Activated naive CD8-positive, alpha-beta T cell treated with anti-CD3 and anti-CD28 coated beads, Interleukin-2, amount 50 U/mL, for 24 hours (primary cell): ENCODE results near the gene CSRP1.
"Not testable (repeated sequence)": the region's sequence is repeated elsewhere in the genome, so short reads cannot be mapped to it uniquely, and the experiment has no call there.

ENCODE experiments used
- ATAC-seq: fragments of 150-1000 bp; cut with Tn5 transposase; one replicate; pipeline ENCODE4 v1.10.0; 2021
- DNase-seq: peaks from one replicate; pipeline ENCODE4 v3.0.0; 2021
- H3K27ac Mint-ChIP-seq: one replicate; pipeline ENCODE4 v1.8.0; 2021; ENCODE audit warnings: mild to moderate bottlenecking, mixed read lengths
- H3K27me3 Mint-ChIP-seq: one replicate; pipeline ENCODE4 v1.8.0; 2021; ENCODE audit warnings: mixed read lengths
- H3K36me3 Mint-ChIP-seq: one replicate; pipeline ENCODE4 v1.8.0; 2021; ENCODE audit warnings: low read depth, mixed read lengths
- H3K4me1 Mint-ChIP-seq: one replicate; pipeline ENCODE4 v1.8.0; 2021; ENCODE audit warnings: mixed read lengths
- H3K4me3 Mint-ChIP-seq: one replicate; pipeline ENCODE4 v1.8.0; 2021; ENCODE audit warnings: mild to moderate bottlenecking, moderate library complexity, mixed read lengths
- H3K9me3 Mint-ChIP-seq: one replicate; pipeline ENCODE4 v1.8.0; 2021; ENCODE audit warnings: mixed read lengths

Gene CSRP1

GRCh38 chr1:201506557-201507359 lies at the start of gene CSRP1:
Gene CSRP1 (minus strand): TSS chr1:201507123. CDS start chr1:201496303, 10,820 bp downstream.
- Mint-ChIP-seq H3K4me3 (peak within 1 kb of the TSS; percentile 90), H3K27me3 (no peaks in the 10 kb centered on the region), H3K4me1 (peaks cover 30% of the 10 kb centered on the region), H3K36me3 (no peaks in the 10 kb centered on the region), H3K27ac (peak within 1 kb of the TSS; percentile 93), H3K9me3 (no peaks in the 10 kb centered on the region)
- peak; percentile 96 for ATAC-seq
- DNase-seq = peak; percentile 82

GRCh38 chr1:201555593-201555945 lies 48.6 kb upstream of the CSRP1 start:
- H3K36me3 Mint-ChIP-seq = no peaks in the 10 kb centered on the region
- H3K4me3 Mint-ChIP-seq = no peak overlapping the region

GRCh38 chr1:201554789-201555592 lies 48.1 kb upstream of the CSRP1 start:
- Mint-ChIP-seq H3K36me3 (no peaks in the 10 kb centered on the region), H3K4me1 (peaks cover 4% of the 10 kb centered on the region), H3K4me3 (no peak overlapping the region), H3K9me3 (no peaks in the 10 kb centered on the region), H3K27me3 (no peaks in the 10 kb centered on the region), H3K27ac (no peak overlapping the region)
- ATAC-seq (no peak), DNase-seq (no peak)

More at GRCh38 chr1:201555593-201555945, 48.6 kb upstream of the CSRP1 start:
- DNase-seq (no peak), ATAC-seq (no peak)
- Mint-ChIP-seq H3K9me3 (no peaks in the 10 kb centered on the region), H3K4me1 (peaks cover 4% of the 10 kb centered on the region), H3K27ac (no peak overlapping the region), H3K27me3 (no peaks in the 10 kb centered on the region)

GRCh38 chr1:201554190-201554600 lies 47.3 kb upstream of the CSRP1 start:
- ATAC-seq = no peak
- H3K9me3 Mint-ChIP-seq = no peaks in the 10 kb centered on the region
- H3K36me3 Mint-ChIP-seq = no peaks in the 10 kb centered on the region
- no peak for DNase-seq
- H3K4me3 Mint-ChIP-seq = no peak overlapping the region
- no peak overlapping the region for H3K27ac Mint-ChIP-seq
- H3K27me3 Mint-ChIP-seq = no peaks in the 10 kb centered on the region
- H3K4me1 Mint-ChIP-seq = peaks cover 4% of the 10 kb centered on the region

- ATAC-seq (no peak), DNase-seq (no peak)
- no peak overlapping the region for H3K27ac Mint-ChIP-seq
- no peaks in the 10 kb centered on the region for H3K36me3 Mint-ChIP-seq
- no peak overlapping the region for H3K4me3 Mint-ChIP-seq
- H3K9me3 Mint-ChIP-seq = no peaks in the 10 kb centered on the region
- H3K27me3 Mint-ChIP-seq = no peaks in the 10 kb centered on the region
- peaks cover 4% of the 10 kb centered on the region for H3K4me1 Mint-ChIP-seq
Observed at GRCh38 chr1:201553496-201554189, 46.7 kb upstream of the CSRP1 start.

DNA sequence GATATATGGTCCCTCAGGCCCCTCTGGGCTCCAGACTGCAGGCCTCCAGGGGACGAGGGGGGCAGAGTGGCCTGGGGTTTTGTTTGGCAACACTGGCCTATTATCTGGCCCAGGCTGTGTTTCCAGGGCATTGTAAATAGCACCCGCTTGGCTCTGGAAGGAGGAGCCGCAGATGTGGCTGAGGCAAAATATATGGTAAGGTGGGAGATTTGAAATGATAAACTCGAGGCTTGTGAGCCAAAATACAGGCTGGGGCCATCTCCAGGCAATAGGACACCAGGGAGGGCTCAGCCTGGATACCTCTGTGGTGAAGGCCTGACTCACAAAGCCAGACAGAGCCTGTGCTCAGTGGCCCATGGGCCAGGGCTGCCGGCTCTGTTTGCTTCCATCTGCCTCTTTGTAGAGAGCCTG lies 46.0 kb upstream of the CSRP1 start:
- H3K27me3 Mint-ChIP-seq = no peaks in the 10 kb centered on the region
- no peaks in the 10 kb centered on the region for H3K9me3 Mint-ChIP-seq
- H3K4me3 Mint-ChIP-seq = no peak overlapping the region
- ATAC-seq (no peak), DNase-seq (no peak)
- H3K27ac Mint-ChIP-seq = no peak overlapping the region
- H3K36me3 Mint-ChIP-seq = no peaks in the 10 kb centered on the region
- H3K4me1 Mint-ChIP-seq = peaks cover 4% of the 10 kb centered on the region

DNA sequence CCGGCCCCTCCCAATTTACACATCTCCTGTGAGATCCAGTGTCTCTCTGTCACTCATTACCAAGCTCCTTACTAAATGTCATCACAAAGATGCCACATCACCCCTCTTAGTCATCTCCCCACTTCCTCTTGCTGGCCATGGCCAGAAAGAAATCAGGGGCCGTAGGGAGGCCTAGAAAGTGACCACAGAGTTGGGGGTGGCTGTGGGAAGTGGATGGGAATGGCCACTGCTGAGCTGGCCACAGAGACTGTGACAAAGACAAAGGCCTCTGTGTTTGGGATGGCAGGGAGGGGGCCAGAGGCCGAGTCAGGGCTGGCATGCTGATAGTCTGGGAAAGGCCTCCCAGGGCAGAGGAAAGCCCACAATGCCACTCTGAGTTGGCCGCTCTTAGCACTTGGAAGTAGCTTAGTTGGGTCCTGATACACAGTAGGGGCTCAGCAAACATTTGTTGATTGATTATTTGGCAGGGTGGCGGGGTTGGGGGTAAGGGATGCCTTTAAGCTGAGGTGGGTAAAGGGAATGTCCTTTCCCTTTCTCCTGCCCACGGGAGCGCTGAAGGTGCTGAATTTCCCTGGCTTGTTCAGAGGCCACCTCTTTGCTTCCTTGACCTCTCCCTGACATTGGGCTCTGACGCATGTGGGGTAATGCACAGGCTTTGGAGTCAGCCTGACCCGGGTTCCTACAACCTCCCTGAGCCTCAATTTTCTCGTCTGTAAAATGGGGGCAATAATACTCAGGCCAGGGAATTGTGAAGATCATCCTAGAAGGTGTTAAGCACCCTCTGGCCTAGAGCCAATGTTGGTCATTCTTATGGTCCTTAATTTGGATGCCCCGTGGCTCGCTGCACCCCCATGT lies 45.2 kb upstream of the CSRP1 start:
- Mint-ChIP-seq H3K4me1 (peaks cover 4% of the 10 kb centered on the region), H3K9me3 (no peaks in the 10 kb centered on the region), H3K27me3 (no peaks in the 10 kb centered on the region), H3K4me3 (no peak overlapping the region), H3K36me3 (no peaks in the 10 kb centered on the region), H3K27ac (no peak overlapping the region)
- no peak for ATAC-seq
- DNase-seq = no peak

DNA sequence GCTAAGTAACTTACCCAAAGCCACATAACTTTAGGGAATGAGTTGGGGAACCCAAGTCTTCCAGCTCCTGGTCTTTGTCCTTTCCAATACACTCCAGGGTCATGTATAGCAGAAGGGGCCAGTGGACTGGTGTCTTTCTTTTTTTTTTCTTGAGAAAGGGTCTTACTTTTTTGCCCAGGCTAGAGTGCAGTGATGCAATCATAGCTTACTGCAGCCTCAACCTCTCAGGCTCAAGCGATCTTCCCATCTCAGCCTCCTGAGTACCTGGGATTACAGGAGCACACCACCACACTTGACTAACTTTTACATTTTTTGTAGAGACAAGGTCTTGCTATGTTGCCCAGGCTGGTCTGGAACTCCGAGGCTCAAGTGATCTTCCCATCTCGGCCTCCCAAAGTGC lies 44.2 kb upstream of the CSRP1 start:
- Mint-ChIP-seq H3K9me3 (no peaks in the 10 kb centered on the region), H3K27ac (no peak overlapping the region), H3K36me3 (no peaks in the 10 kb centered on the region), H3K27me3 (no peaks in the 10 kb centered on the region), H3K4me1 (peaks cover 4% of the 10 kb centered on the region), H3K4me3 (no peak overlapping the region)
- DNase-seq = no peak
- ATAC-seq = no peak

- not testable (repeated sequence) for H3K4me3 Mint-ChIP-seq, DNase-seq, H3K4me1 Mint-ChIP-seq, H3K27ac Mint-ChIP-seq, H3K36me3 Mint-ChIP-seq, H3K27me3 Mint-ChIP-seq, ATAC-seq, H3K9me3 Mint-ChIP-seq
Observed at GRCh38 chr1:201549522-201549921, 42.6 kb upstream of the CSRP1 start.

- Mint-ChIP-seq H3K36me3 (no peaks in the 10 kb centered on the region), H3K27ac (no peak overlapping the region), H3K27me3 (peaks cover 15% of the 10 kb centered on the region), H3K4me1 (no peaks in the 10 kb centered on the region), H3K9me3 (no peaks in the 10 kb centered on the region), H3K4me3 (no peak overlapping the region)
- ATAC-seq (no peak), DNase-seq (no peak)
Observed at GRCh38 chr1:201545851-201546492, 39.0 kb upstream of the CSRP1 start.

DNA sequence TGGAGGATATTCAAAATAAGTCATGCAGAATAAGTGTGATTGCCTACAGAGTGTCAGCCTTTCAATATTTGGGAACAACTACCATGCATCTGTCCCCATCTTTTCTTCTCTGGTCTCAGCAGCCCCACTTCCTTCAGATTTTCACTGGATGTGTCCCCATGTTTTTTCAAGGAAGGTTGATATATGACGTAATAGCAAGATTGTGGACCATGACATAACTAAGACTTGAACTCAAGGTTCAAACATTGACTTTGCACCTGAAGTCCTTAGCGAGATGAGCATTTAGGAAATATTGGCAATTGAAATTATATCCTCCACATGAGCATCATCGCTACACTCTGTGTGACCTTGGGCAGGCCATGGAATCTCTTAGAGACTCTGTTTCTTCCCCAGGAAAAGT lies 37.8 kb upstream of the CSRP1 start:
- Mint-ChIP-seq H3K27ac (no peak overlapping the region), H3K9me3 (no peaks in the 10 kb centered on the region), H3K4me1 (no peaks in the 10 kb centered on the region), H3K4me3 (no peak overlapping the region), H3K36me3 (no peaks in the 10 kb centered on the region), H3K27me3 (peaks cover 25% of the 10 kb centered on the region)
- ATAC-seq (no peak), DNase-seq (no peak)

GRCh38 chr1:201543871-201544642 lies 37.1 kb upstream of the CSRP1 start:
- Mint-ChIP-seq H3K27ac (no peak overlapping the region), H3K9me3 (no peaks in the 10 kb centered on the region), H3K4me1 (peaks cover 4% of the 10 kb centered on the region), H3K4me3 (no peak overlapping the region), H3K36me3 (no peaks in the 10 kb centered on the region), H3K27me3 (peaks cover 29% of the 10 kb centered on the region)
- DNase-seq (no peak), ATAC-seq (no peak)
